NCI-H187 treated with DMSO at 0.1 percent for 48 hours (cell line): ENCODE results near the gene CAT.

Source experiments
- DNase-seq: peaks from one replicate; lab custom pipeline; 2025; lab: John Stamatoyannopoulos, UW

Gene CAT

DNA sequence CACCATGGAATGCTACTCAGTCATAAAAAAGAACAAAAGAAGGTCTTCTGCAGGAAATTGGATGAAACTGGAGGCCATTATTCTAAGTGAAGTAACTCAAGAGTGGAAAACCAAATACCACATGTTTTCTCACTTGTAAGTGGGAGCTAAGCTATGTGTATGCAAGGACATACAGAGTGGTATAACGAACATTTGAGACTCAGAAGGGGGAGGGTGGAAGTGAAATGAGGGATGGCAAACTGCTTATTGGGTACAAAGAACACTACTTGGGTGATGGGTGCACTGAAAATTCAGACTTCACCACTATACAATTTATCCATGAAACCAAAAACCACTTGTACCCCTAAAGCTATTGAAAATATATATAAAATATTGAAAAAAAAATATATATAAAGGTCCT lies 13.4 kb upstream of the CAT start:
- no peak for DNase-seq

DNA sequence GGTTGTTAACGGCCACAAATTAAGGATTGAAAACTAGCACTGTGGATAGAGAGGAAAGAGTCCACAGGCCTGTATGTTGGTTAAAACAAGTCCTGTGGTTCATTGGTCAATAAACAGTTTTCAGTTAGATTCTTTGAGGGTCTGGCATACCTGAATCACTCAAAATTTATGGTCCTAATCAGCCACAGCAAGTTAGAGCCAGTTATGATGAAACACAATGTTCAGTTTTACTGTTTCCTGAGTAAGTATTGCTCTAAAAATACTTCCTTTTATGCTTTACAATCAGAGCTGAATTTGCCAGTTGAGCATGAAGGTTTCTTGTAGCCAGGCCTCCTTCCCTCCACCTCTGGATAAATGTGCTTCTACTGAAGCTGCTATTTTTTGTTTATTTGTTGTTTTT lies 12.9 kb upstream of the CAT start:
- no peak for DNase-seq

DNA sequence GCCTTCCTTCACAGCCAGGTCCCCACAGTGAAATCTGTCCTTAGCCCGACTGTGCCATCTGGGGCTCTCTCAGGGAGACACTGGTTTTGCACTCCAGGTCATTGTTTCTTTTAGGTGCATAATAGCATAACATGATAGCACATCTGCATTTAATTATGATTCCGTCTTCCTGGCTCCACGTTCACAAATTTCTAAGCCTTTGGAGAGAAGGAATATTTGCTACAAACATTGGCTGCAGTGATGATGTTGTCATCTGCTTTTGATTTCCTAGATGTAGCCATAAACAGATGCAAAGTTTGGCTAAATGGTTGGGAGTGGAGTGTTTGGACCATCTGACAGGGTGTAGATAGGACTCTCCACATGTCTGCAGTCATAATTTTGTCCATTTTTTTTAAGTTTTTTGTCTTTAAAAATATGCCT lies 12.0 kb upstream of the CAT start:
- no peak for DNase-seq

DNA sequence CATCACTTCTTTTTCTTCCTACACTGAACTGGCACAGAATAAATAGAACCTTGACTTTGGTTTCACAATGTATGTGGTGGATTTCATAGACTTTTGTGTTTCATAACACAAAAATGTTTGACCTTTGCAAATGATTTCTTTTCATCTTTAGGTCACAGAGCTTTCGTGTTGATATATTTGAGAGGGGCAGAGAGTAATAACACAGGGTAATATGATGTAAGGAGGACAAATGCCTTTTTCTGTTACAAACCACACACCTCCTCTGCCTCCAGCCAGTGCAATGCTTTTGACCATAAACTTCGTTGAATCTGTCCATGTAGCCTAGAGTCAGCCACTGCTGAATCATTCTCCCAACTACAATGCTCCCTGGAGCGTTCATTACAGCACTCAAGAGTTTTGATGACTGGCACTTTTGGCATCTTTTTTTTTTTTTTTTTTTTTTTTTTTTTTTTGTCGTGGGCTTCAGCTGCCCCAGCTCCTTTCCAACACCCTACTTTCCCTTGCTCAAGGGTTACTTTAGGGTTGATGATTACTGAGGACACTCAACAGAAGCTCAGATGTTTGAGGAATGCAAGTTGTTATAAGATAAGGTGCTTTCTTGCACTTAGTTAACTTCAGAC lies 11.4 kb upstream of the CAT start:
- no peak for DNase-seq

DNA sequence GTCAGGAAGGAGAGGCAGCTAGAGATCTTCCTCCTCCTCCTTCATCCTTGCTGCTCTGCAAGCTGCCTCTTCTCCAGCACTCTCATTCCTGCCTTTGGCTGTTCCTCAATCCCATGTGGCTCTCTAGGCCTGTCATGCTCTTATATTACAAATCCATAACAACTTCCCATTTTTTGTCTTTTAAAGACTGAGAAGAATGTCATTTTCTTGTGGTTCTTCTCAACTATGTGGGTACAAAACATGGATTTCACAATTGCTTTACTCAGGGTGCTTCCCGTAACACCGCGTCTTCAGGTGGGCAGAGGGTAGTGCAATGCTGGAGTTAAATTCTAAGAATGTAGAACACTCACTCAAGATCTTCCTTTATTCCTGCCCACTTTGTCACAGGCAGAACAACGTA lies 6.8 kb upstream of the CAT start:
- no peak for DNase-seq

DNA sequence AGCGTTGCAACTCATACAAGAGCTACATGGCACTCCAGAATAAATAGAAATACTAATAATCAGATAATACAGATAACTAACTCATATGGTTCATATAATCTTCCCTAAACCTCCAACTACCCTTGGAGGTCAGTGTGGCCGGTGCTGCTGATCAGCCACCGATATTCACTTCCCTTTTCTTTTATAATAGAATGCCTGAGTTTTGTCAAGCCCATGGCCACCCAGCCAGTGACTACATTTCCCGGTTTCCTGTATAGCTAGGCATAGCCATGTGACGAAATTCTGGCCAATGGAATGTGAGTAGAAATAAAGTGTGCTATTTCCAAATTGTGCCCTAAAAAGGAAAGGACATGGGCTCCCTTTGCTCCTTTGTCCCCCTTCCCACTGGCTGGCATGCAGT lies 5.9 kb upstream of the CAT start:
- DNase-seq = no peak

DNA sequence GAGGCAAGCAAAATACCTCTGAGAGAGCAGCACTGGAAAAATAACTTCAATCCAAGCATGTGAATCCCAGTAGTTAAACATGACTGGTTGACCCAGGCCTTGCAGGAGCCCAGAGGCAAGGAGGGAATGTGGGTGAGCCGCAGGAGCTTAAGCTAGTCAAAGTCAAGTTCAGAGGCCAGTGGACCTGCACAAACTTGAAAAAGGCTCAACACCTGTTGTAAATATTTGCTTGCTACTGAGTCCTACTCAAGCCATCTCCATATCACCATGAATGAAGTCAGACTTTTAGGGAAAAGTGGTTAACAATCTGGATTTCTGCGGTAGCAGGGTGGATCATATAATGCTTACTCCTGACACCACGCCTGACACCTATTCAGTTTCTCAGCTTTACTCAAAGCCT lies 4.8 kb upstream of the CAT start:
- no peak for DNase-seq

DNA sequence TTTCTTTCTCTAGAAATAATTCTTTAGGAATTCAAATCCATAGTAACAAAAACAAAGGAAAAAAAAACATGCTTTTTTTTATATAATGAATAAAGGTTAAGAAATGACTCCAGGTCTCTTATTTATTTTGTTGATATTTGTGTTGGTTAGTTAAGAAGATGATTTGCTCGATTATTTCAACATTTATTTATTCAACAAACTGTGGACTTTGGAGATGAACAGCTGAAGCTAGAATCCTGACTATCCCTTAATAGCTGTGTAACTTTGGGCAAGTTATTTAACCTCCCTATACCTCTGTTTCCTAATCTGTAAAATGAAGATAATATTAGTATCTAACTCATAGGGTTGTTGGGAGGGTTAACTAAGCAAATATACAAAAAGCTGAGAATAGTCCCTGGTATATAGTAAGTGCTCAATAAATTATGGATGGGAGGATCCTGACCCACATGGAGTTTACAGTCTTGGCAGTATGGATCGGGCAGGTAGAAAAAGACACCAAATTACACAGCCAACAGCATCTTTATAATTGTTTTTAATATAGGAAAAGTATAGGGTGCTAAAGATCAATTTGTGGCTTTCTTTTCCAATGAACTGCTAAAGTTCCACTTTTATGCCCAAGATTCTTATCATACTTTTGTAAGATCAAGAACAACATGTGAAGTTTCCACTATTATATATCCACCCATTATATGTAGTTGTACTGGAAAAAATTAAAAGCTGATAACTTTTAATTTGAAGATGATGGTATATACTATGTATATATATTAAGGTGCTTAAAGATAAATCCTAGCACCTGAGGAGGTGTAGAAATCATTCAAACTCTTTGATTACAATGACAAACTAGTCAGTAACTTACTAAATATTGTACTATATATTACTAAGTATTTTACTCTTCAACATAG lies 1.3 kb upstream of the CAT start:
- DNase-seq = no peak

DNA sequence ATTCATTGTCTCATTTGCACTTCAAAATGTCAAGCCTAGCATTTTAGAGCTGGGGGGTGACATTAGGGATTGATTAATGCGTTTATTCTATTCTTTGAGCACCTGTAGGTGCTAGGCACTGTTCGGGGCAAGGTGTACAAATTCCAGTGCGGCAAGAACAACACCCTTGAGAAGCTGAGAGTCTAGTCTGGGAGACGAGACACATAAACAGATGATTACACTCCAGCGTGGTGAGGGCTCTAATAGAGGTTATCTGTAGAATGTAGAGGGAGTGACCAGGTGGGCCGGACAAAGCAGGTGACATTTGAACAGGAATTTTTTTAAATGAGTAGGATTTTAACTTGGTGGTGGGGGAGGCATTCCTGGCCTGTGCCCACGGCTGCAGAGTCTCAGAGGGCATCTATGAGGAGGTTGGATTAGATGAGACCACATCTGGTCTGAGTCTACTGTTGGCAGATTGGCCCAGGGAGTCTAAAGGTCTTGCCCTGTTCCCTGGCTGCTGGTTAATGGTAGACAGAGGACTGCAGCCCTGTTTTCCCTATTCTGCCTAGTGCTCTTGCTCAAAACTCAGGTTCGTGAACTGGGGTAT lies 970 bp downstream of the CAT start:
- no peak for DNase-seq

DNA sequence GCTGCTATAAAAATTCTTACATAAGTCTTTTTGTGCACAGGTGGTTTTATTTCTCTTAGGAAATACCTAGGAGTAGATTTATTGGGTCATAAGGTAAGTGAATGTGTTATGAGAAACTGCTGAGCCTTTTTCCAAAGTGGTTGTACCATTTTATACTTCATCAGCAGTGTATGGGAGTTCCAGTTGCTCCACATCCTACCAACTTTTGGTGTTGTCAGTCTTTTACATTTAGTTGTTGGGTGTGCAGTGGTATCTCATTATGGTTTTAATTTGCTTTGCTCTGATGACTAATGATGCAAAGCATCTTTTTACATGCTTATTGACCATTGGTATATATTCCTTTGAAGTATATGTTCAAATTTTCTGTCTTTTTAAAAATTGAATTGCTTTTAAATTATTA lies 3.1 kb downstream of the CAT start:
- no peak for DNase-seq

DNA sequence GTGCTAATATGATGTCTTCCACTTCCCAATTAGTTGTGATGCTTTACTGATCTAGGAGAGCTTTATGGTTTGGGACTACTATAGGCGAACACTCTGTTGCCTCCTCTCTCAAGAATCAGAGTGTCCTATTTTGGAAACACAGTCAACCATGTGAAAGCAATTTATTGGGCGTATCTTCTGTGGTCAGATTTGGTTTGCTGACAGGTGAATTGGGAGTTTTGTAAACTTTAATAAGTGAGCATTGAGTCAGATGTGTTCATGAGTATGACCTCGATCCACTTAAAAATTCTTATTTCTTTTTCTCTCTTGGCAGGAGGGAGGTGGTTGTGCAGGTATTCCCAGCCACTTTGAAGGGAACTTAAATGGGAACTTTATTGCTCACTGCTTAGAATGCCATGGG lies 4.4 kb downstream of the CAT start:
- DNase-seq = no peak

DNA sequence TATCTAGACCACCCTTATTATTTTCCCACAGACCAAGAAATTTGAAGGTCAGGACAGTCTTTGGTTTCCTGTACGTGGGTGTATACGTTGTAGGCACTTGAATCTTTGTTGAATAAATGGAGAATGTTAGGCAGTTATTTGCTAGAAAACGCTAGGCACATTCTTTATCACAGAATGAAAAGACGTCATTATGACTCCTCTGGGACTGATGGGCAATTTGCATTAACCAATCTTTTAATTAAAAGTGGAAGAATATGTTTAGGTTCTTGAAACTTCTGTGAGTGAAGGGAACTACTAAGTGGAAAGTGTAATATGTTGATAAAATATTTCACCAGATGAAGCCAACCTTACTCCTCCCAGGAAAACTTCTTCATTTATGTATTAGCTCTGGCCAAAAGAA lies 5.7 kb downstream of the CAT start:
- DNase-seq = no peak

DNA sequence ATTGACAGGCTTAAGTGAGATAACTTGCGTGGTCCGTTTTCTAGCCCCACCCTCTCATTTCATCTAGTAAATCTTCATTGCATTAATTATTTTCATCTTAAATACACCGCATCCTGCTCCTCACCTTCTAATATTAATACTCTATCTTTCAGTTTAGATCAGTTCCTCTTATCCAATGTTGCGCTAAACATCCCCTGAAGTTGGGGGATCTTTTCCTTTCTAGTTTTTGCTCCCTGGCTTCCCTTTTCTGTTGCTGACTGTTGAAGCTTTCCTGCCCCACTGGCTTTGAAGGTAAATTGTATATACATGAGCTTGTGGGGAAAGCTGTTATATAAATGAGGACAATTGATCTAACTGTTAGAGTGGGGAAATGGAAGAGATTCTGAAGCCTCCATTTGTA lies 7.2 kb downstream of the CAT start:
- no peak for DNase-seq

DNA sequence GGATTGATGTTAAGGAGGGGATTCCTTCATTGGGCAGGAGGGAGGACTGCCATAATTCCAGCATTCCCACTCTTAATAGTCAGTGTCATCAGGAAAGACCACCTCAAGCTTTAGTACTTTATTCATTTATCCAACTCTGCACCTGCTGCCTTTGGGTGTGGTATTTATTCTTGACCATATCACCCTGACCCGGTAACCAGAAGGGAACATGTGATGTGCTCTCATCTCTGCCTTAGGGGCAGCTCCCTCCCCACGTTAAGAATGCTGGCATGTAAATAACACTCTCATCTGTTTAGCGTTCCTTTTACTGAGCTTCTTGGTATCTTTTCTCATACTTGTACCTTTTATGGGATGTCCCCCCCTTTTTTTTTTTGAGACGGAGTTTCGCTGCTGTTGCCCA lies 7.7 kb downstream of the CAT start:
- no peak for DNase-seq

DNA sequence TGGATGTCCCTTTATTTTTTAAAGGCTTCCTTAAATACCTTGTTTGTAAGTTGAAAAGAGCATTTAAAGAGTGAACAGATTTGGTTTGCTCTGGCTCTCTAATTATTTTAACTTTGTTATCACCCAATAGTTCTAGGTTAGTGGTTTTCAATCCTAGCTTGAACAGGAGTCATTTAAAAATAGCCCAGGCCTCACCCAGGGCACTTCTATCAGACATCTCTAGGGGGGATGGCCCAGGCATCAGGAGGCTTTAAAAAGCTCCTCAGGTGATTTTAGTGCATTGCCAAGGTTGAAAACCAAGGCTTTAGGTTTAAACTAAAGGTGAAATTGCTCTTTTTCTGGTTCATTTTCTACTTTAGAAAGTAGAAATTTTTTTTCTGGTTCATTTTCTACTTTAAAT lies 8.3 kb downstream of the CAT start:
- DNase-seq = no peak

DNA sequence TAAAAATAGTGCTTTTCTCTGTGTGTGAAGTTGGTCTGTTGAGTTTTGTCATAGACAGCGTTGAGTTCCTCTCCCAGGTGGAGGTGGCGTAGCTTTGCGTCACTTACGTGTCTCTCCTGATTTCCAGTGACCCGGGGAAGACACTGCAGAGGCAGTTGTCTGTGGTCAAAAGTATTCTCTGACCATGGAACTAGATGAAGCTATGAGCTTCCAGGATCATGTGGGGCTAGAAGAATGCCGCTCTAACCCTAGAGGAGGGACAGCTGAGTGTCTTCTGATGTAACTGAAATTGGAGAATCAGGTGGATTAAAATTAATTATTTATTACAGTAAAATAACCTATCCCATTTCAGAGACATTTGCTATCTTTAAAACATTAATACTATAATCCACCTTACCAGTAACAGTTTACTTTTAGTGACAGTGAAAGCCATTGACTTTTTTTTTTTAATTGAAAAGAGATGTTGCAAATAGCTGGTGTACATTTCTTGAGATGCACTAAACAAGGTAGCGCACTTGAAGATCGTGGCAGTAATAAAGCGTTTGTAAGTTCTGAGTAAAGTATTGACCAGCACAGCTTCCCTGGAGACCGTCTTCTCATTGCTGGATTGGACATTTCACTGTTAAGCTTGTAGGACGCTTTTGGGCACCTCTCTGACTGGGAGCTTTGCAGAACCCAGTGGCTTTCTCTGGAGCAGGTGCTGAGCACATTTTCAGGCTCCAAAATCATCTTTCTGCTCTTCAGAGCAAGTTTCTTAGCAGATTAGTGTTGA lies 9.7 kb downstream of the CAT start:
- DNase-seq = no peak

DNA sequence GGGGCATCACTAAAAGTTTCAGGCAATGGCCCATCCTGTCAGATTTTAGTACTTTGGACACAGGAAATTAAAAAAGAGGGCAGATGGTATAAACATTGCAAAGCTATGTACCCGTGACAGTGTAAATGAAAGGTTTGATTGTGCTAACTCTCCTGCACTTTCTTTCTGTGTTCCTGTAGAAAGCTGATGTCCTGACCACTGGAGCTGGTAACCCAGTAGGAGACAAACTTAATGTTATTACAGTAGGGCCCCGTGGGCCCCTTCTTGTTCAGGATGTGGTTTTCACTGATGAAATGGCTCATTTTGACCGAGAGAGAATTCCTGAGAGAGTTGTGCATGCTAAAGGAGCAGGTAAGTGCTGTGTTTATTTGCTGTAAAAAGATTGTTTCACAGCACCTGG lies 10.3 kb downstream of the CAT start:
- no peak for DNase-seq

DNA sequence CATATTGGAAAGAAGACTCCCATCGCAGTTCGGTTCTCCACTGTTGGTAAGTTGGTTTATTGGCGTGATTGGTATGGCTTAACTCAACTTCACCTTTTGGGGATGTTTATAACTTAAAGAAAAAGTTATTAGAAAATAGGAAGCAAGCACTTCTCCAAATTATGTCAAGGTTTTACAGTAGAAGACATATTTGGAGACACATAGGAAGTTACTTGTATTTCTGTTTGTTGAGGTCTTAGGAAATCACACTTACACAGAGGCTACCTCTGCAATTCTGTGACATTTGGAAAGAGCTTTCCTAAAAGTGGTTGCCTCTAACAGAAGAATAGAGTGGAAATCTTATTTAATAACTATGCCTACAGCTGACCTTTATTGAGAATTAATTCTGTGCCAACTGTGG lies 12.3 kb downstream of the CAT start:
- DNase-seq = no peak

DNA sequence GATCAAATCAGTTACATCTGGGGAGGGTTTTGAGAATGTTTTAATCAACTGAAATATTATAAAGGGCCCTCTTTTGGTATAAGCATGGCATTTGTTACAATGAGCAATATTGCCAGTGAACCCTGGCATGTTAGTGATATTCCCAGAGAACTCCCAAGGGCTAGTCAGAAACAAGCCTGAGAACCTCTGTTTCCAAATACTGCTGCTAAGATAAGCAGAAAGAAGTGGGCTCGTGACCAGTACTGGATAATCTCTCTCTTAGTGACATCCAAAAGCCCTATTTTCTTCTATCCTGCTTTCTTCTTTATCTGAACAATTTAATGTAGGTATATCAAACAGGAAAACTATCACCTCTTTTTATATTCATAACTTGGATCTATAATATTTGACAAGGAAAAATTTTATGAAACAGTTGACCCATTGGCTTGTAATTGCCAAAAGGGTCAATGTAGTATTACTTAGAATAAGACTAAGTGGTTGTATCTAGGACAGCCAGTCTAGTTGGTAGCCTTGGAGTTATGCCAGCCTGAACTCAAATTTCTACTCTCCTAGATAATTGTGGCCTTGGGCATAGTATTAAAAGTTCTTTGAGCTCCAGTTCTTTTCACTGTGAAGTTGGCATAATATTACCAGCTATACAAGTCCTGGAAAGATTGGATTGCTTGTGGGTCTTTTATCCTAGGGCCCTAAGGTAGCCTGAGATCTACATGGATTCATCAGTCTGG lies 15.7 kb downstream of the CAT start:
- DNase-seq = no peak

DNA sequence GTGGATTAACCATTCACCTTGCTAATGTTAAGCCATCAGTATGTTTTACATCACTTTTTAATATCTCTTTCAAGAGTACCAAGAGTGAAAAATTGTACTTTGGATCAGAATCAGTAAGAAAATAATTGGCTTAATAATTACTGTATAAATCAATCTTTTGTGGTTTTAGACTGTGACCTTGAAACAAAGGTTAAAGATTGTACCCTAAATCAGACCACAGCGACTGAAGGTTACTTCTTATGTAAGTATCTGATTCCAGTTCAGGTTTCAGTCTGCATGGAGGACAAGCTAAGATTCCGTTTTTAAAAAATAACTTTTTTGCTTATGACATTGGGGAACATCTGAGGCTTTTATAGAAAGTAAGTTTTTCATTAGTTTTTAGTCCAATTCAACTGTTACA lies 18.9 kb downstream of the CAT start:
- DNase-seq = no peak

DNA sequence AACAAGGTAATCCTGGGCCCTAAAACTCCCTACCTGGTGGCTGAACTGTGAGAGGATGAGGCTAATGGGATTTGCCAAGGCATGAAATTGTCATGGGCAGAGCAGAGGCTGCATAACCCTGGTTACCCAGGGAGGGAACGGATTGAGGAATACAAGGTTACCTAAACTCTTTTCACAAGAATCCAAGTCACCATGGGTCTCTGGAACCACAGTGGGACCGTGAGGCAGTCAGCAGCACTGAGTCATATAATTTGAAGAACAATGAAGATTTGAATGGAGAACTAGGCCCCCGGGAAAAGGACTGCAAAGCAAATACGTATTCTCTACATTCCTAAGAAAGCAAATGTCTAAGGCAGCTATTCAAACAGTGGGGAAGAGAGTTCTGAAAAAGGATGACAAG lies 19.8 kb downstream of the CAT start:
- no peak for DNase-seq
